HG03097 (cell line): ENCODE measurements around the gene TBCE.

Source experiments
- ATAC-seq: cut with Tn5 transposase; IDR thresholded peaks from one replicate; pipeline ENCODE4 v1.9.1; 2021; ENCODE audit not compliant: unreplicated experiment, low FRiP score

The TBCE gene, protein sequence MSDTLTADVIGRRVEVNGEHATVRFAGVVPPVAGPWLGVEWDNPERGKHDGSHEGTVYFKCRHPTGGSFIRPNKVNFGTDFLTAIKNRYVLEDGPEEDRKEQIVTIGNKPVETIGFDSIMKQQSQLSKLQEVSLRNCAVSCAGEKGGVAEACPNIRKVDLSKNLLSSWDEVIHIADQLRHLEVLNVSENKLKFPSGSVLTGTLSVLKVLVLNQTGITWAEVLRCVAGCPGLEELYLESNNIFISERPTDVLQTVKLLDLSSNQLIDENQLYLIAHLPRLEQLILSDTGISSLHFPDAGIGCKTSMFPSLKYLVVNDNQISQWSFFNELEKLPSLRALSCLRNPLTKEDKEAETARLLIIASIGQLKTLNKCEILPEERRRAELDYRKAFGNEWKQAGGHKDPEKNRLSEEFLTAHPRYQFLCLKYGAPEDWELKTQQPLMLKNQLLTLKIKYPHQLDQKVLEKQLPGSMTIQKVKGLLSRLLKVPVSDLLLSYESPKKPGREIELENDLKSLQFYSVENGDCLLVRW

DNA sequence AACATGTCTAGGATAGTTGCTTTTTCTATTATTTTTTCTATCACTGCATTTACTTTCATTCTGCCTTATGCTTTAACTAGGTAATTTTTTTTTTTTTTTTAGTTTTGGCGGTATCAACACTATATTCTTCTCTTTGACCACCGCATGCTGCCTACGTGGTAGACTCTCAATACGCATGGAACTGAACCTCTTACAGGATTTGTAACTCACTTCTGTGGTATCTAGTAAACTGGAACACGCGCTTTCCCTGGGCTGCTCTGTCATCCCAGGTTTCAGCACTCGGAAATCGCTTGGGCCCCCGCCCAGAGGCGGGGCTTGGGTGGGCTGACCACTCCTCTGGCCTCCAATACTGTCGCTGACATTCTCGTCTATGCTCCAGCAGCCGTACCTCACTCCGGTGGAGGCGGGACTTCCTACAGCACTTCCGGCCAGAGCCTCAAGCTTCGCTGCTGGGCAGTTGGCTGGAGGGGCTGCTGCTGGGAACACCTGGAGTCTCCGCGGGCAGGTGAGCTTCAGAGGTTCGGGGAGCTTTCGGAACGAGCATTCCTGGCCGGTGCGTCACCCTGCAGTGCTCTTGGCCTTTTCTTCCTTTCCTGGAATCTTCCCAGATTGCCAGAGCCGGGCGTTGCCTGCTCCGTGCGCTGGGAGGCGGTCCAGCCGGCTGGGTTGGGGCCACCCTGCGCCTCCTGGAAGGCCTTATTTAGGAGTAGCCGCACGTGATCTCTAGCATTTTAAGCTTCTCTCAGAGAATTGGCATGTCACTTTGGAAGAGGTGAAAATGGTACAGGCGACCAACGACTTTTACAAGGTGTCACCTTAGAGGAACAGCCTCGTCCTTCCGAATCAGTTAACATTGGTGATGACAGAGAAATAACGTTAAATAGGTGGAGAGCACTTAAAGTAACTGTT is at the start of gene TBCE:
Gene TBCE (plus strand): TSS at position 428 of the 909 bp plus-strand sequence. CDS start 12,623 bp downstream, outside the sequence.
- ATAC-seq: peak; percentile 100

- ATAC-seq: no peak
These were observed 48.0 kb upstream of the TBCE start for GRCh38 chr1:235319255-235319654.

DNA sequence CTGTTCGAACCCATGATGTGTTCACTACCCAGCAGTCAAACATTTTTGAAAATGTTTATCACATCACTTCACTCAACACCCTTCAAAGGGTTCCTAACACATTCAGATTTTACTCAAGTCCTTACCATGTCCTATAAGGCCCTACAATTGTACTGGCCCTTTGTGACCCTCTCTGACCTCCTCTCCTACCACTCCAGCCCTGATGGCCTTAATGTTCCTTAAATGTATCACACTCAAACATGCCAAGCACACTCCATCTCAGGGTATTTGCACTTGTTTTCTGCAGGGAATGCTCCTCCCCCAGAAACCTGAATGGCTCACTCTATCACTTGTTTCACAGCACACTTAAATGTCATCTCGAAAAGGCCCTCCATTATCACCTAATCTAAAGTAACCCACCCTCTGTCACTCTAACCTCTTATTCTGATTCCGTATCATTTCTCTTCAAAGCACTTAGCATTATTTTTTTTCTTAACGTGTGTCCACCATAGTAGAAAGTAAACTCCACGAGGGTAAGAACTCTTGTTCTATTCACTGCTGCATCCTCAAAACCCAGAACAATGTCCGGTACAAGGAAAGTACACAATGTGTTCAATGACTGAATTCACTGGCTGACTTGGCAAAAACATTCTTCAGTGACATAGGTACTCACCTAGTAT is 46.6 kb upstream of the TBCE start:
- ATAC-seq: no peak

DNA sequence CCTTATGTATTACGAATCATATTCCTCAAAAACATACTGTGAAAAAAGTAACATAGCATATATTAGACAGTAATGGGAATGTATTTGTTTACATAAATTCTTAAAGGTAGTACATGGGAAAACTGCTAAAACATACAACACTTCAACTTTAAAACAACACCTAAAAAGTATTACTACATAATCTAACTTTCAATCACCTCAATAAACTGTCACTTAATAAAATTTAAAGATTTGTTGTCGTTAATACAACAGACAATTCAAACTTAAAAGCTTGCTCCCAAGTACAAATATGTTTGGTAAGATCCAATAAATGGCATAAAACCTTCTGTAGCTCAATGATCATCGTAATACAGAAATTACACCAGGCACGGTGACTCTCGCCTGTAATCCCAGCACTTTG is 42.9 kb upstream of the TBCE start:
- ATAC-seq: no peak

DNA sequence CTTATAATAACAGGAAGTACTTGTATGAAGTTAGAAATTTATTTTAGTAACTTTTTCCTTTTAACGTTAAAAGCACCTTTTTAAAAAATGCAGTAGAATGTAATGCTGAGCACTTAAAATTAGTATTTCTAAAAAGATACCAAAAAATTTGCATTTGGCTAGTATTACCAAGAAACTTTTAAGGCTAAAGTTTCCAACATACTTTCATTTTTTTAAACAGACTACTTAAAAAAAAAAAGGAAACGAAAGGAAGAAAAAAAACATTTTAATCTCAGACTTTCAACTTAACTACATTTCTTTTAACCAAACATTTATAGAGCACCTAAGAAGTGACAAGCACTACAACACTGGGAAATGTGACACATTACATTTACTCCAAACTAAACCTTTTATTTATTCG is 42.1 kb upstream of the TBCE start:
- no peak for ATAC-seq

DNA sequence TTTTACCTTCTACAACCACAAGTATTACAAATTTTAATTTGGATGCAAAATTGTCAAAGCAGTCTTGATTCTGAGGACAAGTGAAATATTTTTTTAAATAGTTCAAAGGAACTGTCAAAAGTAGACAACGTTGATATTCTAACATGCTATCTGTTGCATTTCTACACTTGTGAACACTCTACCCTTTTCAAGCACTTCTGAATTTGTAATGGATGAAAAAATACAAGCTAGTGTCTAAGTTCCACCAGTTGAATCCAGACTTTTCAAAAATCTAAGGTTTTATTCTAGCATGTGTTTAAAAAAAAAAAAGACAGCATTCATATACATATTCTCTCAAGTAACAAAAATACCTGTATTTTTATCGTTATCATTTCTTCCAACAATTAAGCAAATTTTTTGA is 41.4 kb upstream of the TBCE start:
- no peak for ATAC-seq

DNA sequence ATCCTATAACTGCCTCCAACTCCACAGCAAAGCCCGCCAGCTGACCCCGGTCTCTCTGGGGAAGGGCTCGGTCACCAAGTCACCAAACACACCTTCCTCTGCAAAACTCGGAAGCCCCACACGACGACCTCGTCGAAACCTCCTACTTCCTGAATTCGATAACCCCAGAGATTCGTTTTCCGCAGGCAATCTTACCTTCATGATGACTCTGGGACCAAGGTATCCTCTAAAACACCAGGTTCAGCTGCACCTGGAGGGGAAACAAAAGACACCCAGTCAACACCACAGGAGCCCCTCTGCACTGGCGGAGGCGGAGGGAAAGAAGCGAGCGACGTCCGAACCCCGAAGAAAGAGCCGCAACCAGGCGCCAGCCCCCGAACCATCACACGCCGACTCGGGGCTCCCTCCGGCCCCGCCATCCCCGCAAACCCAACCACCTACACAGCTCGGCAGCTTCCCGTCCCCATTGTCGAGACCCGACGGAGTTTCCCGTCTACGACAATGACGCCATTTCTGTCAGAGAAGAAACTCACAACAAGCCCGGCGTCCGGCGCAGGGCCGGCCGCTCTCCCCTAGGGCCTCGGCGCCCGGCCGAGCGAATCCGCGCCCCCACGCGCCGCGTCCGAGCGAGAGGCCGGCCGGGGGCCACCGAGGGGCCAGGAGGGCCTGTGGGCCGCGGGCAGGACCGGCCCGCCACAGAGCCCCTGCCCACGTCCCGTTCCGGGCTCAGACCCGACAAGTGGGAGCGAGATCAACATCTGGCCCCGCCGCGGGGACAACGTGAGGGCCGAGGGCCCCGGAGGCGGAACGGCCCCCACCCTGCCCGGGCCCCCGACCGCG is 40.3 kb upstream of the TBCE start:
- ATAC-seq: peak; percentile 21

DNA sequence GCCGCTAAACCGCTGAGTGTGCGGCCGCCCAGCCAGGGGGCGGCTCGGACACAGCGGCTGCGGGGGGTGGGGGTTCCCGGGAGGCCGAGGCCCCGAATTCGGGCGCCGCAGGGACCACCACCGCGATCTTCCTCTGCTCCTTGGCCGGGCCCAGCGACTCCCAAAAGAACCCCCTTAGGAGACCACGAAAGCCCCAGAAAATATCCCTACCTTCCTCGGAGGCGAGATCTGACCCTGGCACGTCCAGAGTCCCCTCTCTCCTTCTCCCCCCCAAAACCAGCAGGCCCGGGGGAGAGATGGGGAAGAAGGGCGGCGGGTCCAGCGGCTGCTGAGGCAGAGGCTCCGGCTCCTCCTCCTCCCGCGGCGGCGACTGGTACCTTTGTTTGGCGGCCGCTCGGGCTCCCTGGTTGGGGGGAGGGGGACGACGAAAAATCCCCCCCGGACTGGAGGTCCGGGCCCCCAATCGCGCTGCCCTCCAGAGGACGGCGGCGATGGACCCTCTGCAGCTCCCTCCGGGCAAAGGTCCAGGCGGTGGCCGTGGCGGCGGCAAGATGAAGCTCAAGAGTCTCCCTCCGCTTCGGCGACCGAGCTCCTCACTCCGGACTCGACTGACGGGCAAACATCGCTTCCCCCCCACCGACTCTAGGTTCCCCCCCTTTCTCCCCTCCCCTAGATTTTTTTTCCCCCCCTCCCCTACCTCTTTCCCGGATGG is 39.5 kb upstream of the TBCE start, which contains the start of gene ARID4B:
Gene ARID4B (minus strand): TSS at position 621 of the 712 bp plus-strand sequence. CDS start 1,260 bp downstream, outside the sequence.
- ATAC-seq: peak; percentile 7

DNA sequence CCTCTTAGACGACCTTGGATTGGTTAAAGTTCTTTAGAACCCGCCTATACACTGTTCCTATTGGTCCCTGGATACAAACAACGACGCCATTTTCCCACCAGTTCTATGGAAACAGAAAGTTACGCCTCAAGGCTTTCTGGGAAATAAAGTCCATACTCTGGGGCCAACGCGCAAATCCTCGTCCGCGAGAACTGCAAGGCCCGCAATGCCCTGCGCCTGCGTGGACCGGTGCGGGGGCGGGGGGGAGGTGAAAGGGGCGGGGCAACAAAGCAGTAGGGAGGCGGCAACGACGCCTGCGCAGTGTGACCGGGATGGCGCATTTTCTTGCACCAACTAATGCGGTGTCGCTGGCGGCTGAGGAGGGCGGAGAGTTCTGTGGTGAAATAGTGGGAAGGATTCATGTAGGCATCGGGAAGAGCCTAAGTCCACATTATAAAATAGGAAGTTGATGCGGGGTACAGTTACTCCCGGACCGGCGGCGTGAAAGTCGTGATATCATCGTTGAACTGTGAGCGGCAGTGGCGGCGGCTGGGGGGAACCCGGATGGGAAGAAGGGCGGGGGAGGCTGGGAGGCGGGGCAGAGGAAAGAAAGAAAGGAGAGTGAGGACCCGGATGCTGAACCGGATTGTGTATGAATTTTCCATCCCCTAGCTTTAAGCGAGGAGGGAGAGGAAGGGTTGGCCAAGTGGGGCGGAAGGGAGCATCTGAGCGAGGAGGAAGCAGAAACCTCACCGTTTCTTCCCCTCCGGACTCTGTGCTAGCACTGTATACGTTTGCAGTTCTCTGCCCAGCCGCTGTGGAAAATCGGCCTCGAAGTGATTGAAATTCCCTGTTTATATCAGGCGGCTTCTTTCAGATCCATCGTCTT is 38.7 kb upstream of the TBCE start, which contains the start of gene GGPS1:
Gene GGPS1 (plus strand): TSS at position 300 of the 868 bp plus-strand sequence. CDS start 6,695 bp downstream, outside the sequence.
- ATAC-seq: peak; percentile 74

DNA sequence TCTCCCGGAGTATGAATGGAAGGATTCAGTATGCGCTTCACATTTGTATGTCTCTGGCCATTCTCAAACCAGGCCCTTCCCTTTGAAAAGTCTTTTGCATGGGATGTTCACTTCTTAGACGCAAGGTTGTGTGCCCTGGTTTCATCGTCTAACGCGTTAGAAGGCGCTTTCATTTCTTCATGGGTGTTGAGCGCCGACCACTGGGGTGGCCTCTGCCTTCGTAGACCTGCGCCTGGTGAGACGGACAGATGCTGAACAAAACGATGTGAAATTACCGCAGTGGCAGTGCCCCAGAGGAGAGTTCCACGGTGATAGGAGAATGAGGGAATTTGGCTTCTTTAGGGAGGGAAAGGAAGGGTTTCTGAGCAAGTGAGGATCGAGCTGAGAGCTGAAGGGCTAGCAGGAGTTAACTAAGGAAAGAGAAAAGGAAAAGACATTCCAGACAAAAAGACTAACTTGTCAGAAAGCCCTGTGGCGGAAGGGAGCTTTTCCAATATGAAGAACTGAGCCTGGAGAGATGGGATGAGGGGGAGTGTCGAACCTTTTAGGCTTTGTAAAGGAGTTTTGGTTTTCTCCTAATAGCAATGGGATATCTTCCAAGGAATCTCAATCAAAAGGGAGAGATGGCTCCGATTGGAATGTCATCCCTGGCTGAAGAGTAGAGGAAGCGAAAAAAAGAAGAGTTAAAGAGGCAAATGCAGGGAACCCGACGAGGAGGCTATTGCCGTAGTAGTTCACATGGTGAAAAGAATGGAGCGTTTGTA is 37.9 kb upstream of the TBCE start:
- ATAC-seq: no peak

GRCh38 chr1:235330918-235331285 is 36.3 kb upstream of the TBCE start:
- no peak for ATAC-seq

GRCh38 chr1:235331401-235331800 is 35.8 kb upstream of the TBCE start:
- ATAC-seq: no peak

GRCh38 chr1:235336903-235337302 is 30.3 kb upstream of the TBCE start:
- ATAC-seq: no peak

DNA sequence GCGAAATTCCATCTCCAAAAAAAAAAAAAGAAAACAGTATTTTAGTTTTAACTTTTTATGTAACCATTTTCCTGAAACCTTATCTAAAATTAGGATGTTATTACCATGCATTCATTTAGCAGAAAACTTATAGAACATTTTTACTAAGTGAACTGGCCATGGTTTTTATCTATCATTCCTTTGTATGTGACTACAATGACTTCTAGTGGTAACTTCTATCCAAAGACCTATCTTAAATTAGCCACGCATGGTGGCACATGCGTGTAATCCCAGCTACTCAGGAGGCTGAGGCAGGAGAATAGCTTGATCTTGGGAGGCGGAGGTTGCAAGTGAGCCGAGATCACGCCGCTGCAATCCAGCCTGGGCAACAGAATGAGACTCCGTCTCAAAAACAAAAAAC is 27.5 kb upstream of the TBCE start:
- no peak for ATAC-seq

GRCh38 chr1:235341334-235341733 is 25.9 kb upstream of the TBCE start:
- no peak for ATAC-seq

DNA sequence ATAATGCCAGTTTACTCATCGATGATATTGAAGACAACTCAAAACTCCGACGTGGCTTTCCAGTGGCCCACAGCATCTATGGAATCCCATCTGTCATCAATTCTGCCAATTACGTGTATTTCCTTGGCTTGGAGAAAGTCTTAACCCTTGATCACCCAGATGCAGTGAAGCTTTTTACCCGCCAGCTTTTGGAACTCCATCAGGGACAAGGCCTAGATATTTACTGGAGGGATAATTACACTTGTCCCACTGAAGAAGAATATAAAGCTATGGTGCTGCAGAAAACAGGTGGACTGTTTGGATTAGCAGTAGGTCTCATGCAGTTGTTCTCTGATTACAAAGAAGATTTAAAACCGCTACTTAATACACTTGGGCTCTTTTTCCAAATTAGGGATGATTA is 25.2 kb upstream of the TBCE start:
- ATAC-seq: no peak

- ATAC-seq: no peak
These were observed 24.8 kb upstream of the TBCE start for GRCh38 chr1:235342471-235342870.
